HG02885 (cell line): Measurements from ENCODE around the gene URAD.
"Not testable (repeated sequence)": the region's sequence is repeated elsewhere in the genome, so short reads cannot be mapped to it uniquely, and the experiment has no call there.

Source experiments
- ATAC-seq: cut with Tn5 transposase; IDR thresholded peaks from one replicate; pipeline ENCODE4 v1.9.1; 2021; ENCODE audit warnings: mild to moderate bottlenecking; ENCODE audit not compliant: unreplicated experiment, poor library complexity

Gene URAD

DNA sequence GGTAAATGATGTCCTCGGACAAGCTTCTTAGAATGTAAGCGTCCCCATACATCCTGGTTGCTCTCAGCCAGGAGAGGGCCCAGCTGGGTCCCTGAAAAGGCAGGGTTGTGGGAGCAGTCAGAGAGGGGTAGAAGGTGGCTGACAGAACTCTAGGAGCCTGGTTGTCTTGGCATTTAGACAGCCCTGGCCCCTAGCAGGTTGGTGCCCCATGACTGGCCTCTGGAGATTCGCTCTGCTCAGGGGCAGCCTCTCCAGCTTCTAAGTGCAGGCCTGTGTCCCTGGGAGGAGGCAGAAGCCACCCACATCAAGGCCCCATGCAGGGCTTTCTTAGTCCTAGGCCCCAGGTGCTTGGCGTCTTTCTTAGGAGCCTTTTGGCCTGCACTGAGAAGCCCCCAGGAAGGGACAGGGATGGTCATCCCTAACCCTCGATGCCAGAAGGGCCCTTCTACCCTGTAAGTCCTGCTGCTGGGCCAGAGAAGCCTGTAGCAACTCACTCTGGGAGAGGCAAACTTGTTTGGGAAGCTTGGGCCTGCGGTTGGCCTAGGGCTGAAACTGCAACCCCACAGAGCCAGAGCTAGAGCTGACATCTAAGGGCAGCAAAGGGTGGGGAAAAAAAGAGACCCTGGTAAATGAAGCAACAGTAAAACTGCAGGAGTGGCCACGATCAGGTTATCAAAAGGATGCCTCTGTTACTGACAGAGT, 16.6 kb downstream of the URAD start:
- ATAC-seq: no peak

- no peak for ATAC-seq
Measured at GRCh38 chr13:27971236-27971645, 17.3 kb downstream of the URAD start.

- ATAC-seq: no peak
Measured at GRCh38 chr13:27970382-27971235, 17.9 kb downstream of the URAD start.

- no peak for ATAC-seq
Measured at GRCh38 chr13:27969866-27970229, 18.6 kb downstream of the URAD start.

GRCh38 chr13:27969082-27969865, 19.2 kb downstream of the URAD start, which contains the start of gene CDX2:
TSS of gene CDX2 (minus strand) at chr13:27969315. CDS start at chr13:27969006, 309 bp downstream.
- ATAC-seq: no peak

- no peak for ATAC-seq
Measured at GRCh38 chr13:27968316-27969081, 20.0 kb downstream of the URAD start.

- ATAC-seq: no peak
Measured at GRCh38 chr13:27967736-27968315, 20.7 kb downstream of the URAD start.

- no peak for ATAC-seq
Measured at GRCh38 chr13:27967203-27967735, 21.2 kb downstream of the URAD start.

- ATAC-seq: no peak
Measured at GRCh38 chr13:27966641-27967202, 21.8 kb downstream of the URAD start.

DNA sequence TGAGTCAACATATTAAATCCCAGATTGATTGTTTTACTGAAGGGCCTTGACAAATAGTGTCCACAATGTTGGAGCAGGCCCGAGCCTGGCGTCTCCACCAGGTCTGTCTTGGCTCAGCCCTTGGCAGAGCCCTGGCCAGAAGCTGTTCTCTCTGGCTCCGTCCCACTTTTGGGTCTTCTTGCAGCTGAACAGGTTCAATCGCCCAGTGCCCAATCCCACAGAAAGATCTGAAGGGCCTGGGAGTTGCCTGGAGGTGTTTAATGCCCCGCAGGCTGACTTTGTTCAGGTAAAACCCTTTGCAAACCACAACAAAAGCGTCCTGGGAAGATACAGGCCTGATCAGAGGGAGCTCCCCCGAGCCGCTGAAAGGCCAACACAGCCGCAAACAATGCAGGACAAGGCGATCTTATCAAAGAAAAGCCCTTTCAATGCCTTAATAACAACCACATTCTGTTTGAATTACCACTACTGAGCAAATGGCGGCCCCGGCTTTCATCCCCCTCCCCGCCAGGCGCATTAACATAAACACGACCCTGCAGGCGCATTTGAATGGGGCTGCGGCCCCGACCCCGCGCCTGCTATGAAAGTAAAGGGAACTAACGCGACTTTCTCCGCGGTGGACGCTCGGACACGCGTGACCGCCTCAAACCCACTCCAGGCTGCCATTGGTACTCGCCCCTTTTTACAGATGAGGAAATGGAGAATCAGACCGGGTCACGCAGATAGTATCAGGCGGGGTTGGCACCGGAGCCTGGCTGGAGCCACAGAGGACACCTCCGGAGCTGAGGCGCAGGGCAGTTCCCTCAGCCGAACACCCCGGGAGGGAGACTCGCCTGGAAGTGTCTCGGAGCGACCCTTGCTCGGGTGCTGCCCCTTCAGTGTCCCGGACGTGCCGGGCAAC, 22.5 kb downstream of the URAD start:
- no peak for ATAC-seq

DNA sequence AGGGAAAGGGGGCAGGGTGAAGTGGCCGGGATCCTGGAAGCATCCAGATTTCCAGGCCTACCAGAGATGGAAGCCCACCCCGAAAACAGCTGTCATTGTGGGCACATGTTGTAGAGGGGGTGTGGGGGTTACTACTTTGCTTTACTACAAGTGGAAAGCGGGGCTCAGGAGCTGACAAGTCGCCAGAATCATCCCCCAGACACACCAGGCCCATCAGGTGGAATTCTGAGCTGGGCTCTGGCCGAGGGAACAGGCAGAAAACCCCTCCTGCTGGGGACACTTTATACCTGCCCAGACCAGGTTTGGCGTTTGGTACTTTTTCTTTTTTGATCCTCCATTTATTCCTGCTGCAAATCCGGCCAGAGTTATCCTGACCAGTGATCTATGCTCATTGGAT, 23.2 kb downstream of the URAD start:
- ATAC-seq: no peak

DNA sequence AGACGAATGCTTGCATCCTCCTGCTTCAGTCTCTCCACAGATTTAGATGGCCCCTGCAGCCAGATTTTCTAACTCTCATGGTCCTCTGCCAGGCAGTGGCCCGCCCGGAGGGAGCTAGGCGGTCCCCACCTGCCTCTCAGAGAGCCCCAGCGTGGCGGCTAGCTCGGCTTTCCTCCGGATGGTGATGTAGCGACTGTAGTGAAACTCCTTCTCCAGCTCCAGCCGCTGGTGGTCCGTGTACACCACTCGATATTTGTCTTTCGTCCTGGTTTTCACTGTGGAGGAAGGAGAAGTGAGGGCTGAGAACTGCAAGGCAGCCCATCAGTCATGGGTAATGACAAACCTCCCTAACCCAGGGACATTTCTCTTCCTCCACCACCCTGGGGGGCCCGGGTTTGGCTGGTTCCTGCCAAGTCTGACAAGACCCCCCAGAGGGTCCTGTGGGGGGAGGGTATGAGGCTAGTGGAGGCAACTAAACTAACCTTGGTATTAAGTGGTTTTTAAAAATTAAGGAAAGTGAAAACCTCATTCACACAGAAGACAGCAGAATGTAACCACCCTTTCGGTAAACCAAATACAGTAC, 23.7 kb downstream of the URAD start:
- no peak for ATAC-seq

DNA sequence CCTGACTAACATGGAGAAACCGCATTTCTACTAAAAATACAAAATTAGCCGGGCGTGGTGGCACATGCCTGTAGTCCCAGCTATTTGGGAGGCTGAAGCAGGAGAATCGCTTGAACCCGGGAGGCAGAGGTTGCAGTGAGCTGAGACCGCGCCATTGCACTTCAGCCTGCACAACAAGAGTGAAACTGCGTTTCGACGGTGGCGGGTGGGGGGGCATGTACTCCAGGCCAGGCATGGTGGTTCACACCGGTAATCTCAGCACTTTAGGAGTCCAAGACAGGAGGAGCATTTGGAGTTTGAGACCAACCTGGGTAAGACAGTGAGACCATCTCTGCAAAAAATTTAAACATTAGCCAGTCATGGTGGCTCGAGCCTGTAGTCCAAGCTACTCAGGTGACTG, 24.3 kb downstream of the URAD start:
- not testable (repeated sequence) for ATAC-seq

GRCh38 chr13:27963491-27963890, 25.0 kb downstream of the URAD start:
- no peak for ATAC-seq

DNA sequence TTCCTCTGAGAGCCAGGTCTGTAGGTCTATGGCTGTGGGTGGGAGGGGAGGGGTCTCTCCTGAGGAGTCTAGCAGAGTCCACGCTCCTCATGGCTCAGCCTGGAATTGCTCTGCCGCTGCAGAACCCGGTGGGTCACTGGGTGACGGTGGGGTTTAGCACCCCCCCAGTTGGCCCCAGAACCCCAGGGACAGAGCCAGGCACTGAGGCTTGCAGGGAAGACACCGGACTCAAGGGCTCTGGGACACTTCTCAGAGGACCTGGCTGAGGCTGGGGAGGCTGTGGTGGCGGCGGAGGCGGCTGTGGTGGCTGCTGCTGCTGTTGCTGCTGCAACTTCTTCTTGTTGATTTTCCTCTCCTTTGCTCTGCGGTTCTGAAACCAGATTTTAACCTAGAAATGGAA, 25.5 kb downstream of the URAD start:
- no peak for ATAC-seq

GRCh38 chr13:27962128-27962841, 26.2 kb downstream of the URAD start:
- ATAC-seq: no peak
